Activated CD4-positive, alpha-beta T cell treated with anti-CD3 and anti-CD28 coated beads, Interleukin-10, Interleukin-2, amounts not matched to agents 100 ng/mL and 50 ng/mL, durations not matched to agents 16 hours and 8 hours (primary cell): ENCODE results near the gene ACP3.

Experiments used
- DNase-seq: peaks from one replicate; pipeline ENCODE4 v3.0.0-alpha.2; 2020

ACP3 gene

DNA sequence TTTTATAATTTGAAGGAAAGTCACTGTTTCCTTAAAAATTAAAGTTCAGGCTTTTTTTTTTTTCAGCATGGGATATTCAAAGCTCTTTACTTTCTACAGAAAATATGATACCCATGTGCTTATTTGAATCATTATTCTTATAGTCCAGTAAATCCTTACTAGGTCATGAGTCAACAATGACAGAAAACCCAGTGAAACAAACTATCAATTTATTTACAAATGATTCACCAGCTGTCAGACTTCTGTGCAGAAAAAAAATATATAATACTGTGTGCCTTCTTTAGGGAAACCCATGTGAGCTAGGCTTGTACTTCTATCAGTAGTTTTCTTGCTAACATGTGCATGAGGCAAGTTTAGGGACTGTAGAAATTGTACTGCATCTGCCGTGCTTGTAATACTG, 1.2 kb downstream of the ACP3 start:
- DNase-seq, result no peak

DNA sequence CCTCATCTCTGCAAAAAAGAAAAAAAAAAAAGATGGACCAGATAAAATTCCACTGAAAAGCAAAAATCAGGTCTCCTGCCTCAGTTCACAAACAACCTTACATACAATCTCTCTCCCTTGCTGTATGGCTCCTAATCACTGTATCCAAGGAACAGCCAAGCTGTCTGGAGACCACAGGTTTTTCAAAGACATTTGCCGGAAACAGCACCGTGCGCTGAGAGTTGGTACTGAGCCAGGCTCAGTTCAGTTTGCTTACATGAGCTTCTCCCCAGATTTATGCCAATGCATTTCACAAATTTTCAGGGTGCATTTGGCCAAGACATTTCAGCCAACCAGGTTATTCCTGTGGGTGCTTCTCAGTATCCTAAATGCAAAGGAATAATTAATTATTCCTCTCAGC, 4.1 kb downstream of the ACP3 start:
- DNase-seq, result no peak

DNA sequence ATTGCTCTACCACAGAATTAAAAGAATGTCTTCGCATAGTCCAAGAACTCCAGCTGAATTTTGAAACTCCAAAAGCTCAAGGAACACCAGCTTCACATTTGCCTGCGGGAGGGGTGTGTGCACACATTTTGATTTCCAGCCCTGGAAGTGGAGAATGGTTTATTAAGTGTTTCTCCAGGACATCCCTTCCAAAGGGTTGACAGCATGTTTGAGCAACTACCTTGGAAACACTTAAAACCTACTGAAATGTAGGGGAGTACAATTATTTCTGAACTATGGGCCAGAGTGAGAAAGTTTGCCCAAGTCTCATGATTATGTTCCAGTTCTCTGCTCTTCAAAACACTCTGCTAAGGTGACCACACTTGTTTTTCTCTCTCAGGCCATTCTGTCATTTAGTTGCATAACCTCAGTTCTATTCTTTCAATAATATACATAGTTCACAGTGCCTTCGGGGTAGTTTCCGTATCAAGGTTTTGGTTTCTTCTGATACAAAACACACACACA, 7.9 kb downstream of the ACP3 start:
- DNase-seq, result no peak

DNA sequence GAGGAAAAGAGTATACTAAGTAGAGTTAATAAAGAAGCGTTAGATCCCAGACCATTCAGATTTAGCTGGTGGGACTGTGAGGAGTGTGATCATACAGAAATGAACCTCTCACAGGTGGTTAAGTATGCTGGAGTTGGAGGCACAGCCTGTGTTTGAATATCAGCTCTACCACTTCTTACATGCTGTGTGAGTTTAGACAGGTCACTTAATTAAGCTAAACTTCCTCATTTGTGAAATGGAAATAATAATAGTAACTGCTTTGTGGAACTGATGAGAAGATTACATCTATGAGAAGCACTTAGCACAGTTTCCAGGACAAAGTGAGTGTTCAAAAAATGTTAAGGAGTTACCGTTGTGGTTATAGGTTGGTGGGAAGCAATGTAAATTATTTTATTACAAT, 8.4 kb downstream of the ACP3 start:
- DNase-seq, result no peak

DNA sequence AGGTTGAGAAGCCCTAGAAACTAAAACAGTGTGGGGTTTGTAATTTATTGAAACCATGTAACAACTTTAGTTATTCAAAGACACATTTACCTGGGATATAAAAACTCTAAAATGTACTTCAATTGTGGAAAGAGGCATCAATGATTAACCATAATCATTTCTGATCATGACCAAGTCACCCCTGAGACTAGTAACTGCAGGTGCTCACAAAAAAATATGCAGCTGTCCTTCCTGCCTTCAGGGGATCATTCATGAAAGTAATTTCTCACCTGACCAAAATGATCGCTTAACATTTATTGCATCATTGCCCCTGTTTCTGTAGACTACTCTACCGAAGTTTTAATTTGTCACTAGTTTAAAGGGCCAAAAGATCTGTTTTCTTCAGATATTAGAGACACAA, 9.0 kb downstream of the ACP3 start:
- DNase-seq, result no peak

DNA sequence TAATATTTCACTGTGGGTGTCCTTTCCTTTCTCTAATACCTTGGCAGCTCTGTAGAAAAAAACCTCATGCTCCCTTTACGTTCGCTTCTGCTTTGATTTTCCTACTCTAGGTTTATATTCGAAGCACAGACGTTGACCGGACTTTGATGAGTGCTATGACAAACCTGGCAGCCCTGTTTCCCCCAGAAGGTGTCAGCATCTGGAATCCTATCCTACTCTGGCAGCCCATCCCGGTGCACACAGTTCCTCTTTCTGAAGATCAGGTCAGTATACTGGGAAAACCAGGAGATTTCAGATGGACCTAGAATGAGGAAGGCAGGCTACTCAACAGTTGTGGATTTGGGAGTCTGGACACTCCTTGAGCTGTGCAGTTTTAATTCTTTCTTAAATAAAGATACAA, 14.9 kb downstream of the ACP3 start:
- DNase-seq, result no peak

DNA sequence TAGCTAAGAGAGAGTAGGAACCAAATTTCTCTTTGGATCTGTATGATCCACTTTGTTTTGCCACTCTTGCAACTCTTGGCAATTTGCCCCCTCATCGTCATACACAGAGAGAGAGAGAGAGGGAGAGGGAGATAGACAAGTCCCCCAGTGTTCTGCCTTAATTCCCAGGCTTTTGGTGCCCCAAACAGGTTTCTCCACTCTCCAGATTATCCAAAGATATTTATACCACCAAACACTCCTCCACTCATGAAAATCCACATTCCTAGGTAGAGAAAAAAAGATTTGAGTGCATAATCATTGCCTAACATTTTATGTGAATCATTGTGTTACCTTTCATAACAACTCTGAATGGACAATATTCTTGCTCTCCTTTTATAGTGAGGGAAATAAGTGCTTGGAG, 15.3 kb downstream of the ACP3 start:
- DNase-seq, result no peak

DNA sequence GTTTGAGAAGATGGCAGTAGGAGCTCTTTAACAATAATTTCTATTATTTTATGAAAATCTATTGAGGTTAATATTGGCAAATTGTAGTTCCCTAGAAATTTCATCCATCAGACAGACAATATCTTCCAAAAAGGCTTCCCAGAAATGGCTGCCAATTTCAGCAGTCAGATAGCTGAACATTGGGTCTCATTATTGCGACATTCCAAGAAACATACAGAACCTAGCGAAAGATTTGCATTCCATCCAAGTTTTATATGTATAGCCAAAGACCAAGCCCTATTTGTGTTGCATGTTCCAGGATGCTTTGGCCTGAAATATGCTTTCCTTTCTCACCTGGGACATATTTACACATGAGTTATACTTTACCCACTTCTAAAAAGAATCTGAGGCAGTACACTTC, 24.5 kb downstream of the ACP3 start:
- no peak for DNase-seq

DNA sequence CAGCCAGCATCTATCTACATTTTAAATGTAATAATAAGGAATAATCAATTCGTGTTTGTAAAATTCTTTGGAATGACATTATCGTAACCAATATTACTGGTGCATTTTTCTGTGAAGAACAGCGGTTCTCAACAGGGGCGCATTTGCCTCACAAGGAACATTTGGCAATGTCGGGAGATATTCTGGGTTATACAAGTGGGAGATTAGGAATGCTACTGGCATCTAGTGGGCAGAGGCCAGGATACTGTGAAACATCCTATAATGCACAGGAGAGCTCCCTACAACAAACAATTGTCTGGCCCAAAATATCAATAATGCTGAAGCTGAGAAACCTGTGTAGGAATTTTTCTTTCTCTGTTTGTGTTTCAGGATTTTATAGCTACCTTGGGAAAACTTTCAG, 25.0 kb downstream of the ACP3 start:
- no peak for DNase-seq

DNA sequence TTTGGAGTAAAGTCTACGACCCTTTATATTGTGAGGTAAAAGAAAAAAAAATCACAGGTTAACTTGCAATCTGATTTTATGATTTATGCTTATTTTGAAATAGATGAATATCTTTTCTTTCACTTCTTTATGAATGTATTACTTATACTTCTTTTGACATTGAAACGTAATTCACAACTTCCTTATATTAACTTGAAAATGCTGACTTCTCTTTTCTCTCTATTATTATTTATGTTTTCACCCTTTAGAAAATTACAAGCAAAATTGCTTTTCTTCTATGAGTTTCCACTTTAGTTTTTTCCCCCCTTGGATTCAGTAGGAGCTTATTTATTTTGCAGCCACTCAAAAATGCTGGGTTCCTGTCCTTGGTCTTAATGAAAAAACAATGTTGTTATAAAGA, 25.4 kb downstream of the ACP3 start:
- DNase-seq, result no peak

DNA sequence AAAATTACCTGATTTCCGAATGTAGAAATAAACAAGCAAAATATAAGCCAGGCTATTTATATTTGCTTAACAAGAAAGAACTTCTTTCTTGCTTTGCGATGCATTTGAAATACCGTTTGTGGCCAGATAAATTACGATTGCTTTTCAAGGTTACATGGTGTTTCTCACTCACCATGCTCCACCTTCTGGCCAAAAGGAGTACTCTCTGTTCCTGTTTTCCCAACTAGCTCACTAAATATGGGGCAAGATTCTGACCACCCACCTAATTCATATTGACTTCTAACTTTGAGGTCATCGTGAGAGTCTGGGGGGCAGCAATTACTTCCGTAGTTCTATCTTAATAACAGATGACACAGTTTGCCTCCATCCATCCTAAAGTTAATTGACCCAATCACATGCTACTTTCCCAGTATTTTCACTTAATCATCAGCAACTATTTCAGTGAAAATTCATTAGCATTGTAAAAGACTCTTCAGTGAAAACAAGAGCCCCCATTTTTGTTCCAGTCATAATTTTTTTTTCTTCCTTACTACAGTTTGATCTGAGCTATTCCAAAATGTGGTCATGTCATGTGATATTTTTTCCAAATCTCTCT, 25.9 kb downstream of the ACP3 start:
- DNase-seq, result peak; percentile 47

DNA sequence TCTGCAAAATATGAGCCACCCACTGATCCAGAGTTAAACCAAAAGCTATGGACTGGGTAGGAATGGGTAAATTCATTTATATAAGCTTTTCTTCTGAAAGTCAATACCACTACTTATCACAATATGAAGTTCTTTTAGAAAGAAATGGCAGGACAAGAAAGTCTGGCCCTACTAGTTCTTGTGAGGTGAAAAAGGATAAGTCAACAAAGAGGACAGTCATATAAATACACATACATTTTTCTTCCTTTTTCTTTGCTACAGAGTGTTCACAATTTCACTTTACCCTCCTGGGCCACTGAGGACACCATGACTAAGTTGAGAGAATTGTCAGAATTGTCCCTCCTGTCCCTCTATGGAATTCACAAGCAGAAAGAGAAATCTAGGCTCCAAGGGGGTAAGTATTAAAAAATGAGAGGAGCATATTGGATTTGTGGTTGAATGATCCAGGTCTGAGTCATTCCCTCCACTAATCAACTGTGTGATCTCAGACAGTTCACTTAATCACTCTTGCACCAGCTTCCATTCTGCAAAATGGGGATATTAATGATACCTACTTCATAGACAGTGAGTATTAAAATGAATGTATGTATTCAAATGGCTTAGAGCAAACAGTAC, 27.6 kb downstream of the ACP3 start:
- DNase-seq, result no peak

DNA sequence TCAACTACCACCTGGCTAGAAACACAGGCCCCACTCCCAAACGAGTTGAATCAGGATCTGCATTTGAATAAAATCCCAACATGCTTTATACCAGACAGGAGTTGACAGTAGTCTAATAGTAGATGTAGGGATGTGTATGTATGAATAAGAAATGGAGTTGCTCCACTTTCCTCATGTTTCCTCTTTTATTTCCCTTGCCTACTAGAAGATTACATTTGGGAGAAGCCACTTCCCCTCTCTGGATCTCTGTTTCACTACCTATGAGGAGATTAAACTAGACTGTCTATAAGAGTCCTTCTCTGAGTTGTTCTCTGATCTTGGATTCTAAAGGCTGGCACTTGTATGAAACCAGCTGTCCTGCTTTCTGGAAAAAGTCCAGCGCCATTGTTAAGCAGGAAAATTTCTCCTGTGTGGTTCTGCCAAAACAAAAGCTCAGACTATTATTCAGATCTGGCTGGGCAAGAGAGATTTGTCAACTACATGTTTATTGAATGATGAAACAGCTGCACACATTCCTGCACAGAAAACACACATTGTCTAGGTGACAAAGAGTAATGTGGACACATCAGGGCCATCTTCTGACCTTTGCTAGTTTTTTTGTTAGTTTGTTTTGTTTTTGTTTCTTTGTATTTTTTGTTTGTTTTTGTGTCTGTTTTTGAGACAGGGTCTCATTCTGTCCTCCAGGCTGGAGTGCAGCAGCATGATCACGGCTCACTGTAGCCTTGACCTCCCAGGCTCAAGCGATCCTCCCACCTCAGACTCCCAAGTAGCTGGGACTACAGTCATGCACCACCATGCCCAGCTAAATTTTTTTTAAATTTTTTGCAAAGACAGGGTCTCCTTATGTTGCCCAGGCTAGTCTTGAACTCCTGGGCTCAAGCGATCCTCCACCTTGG, 29.9 kb downstream of the ACP3 start:
- DNase-seq, result no peak

DNA sequence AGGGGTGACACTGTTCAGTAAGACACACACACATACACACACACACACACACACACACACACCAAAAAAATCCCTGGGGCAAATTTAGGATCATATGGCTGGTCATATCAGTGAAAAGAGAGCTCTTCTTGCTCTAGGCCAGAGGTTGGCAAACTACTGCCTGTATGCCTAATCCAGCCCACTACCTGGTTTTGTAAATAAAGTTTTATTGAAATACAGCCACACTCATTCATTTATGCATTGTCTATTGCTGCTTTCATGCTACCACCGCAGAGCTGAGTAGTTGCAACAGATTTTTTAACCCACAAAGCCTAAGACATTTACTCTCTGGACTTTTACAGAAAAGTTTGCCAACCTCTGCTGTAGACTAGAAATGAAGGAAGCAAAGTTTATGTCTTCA, 30.6 kb downstream of the ACP3 start:
- no peak for DNase-seq

DNA sequence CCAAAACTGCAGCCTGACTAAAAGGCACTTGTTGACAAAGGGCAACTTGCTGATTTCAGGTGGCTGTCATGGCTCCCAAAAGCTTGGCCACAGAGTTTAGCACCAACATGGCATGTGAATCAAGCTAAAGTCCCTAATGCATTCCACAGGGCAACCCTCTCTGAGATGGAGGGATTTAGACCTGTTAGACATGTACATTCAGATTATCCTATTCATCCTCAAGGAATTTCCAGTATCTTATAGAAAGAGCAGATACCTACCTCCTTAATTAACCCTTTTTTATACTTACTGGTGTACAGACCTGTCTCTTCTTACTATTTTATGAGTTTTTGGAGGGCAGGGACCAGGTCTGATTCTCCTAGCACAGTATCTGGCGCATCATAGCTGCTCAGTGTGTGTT, 31.3 kb downstream of the ACP3 start:
- no peak for DNase-seq

DNA sequence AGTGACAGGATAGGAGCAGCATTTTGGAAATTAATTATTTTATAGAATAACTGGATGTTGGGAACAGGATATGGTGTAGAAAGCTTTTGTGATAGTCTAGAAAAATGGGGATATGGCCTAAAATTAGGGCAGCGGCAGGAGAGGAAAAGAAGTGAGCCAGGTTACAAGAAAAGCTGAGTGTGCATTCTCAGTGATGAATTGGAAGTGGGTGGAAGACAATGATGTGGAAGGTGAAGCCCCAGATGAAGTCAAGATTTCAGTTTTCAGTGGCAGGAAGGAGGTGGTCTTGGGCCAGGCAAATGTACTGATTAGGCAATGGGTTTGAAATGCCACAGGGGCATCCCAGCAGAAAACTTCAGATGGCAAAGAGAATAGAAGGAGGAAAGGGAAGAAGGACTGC, 33.6 kb downstream of the ACP3 start:
- DNase-seq, result no peak

DNA sequence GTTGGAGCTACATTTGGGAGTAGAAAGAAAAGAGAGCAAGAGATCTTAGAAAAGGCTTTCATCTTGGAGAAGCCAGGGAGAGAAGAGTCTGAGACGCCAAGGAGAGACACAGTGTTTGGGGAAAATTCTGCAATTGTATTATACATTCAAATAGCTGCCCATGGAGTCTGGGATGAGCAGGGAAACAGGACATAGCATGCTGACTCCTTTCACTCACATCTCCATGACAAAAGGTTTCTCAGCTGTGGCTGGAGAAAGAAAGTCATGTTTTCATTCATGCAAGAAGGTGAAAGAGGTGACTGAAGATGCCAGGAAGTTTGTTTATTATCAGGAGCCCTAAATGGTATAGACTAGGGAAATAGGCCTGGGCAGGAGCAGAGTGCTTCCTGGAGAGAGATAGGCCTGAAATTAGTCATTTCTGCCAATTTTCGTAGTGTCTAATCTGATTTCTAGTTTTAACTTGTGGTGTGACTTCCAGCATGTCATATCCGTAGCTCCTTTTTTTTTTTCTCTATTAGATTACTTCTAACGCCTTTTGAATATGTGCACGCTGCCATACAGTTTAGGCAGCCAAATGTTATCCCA, 34.1 kb downstream of the ACP3 start:
- peak; percentile 62 for DNase-seq

DNA sequence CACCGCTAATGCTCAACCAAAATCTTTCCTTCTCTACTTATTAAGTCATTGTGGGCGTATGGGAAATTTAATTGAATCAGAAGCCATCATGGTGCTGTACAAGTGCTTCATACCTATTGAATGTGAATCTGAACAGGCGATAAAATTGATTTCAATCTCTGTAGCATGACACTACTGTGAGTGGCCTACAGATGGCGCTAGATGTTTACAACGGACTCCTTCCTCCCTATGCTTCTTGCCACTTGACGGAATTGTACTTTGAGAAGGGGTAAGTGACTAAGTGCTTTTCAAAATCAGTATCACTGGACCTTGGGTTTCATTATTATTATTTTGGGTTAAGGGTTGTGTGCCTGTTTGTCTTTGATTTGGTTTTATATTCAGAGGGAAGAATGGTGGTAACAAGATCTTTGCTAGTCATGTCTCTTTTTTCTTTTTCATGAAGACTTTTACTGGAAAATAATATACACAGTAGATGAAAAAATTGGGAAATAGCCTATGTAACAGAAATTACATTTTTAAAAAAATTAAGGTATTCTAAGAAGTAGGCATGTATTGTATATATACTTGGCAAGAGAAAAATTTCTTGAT, 35.4 kb downstream of the ACP3 start:
- peak; percentile 82 for DNase-seq

DNA sequence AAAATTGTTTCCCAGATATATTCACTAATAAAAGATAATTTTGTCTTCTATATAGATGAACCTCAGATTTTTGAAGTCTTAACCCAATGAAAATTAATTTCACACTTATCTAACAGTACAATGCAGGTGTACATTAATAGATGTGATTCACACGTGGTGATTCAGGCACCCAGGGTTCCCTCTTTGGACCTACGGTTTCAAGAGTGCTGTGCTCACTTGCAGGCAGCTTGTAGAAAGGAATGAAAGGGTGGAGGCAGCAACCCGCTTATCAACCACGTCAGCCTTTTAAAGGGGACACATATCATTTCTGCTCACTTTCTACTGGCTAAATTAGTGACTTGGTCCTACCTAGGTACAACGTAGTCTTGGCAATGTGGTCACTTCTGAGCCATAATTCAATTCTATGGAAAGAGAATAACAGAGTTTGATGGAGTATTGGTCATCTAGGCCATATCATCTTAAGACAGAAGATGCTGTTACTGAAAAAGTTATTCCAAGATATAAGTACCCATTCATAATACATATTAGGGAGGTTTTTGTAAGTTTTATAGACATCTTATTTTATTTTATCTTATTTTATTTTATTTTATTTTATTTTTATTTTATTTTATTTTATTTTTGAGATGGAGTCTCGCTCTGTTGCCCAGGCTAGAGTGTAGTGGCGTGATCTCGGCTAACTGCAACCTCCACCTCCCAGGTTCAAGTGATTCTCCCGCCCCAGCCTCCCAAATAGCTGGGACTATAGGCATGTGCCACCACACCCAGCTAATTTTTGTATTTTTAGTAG, 37.9 kb downstream of the ACP3 start:
- no peak for DNase-seq

DNA sequence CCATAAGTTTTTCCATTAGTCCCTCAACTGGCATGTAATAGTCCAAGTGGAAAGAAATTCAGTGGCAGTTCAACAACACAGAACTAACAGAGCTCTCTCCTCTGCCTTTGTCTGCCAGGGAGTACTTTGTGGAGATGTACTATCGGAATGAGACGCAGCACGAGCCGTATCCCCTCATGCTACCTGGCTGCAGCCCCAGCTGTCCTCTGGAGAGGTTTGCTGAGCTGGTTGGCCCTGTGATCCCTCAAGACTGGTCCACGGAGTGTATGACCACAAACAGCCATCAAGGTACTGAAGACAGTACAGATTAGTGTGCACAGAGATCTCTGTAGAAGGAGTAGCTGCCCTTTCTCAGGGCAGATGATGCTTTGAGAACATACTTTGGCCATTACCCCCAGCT, 39.4 kb downstream of the ACP3 start:
- DNase-seq, result no peak

DNA sequence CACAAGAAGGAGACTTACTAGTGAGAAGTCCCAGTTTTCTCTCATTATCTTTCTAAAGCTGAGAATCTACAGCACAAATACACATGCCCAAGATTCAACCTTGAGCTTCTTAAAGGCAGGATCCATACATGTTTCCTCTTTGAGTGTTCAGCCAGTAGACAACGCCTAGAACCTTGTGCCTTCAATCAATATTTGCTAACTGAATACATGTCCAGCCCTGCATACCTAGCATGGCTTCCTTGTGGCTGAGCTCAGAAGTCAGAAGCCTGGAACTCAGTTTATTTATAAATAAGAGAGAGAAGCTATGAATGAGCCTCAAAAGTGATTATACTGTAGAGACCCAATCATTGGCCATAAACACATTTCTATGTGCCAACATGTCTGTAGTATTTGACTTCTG, 43.5 kb downstream of the ACP3 start:
- DNase-seq, result no peak

DNA sequence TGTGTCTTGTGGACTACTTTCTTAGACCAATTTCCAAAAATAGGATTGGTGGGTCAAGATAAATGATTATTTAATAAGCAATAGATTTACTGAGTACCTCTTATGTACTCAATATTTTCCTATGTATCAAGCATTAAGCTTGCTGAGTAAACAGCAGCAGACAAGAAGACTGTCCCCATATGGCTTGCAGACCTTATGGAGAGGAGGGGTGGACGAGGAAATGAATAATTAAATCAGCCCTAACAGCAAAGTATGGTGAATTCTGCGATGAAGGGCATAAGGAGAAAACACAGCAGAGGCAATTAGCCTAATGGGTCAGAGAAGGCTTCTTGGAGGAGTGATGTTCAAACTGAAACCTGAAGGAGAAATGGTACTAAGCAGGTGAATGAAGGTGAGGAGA, 45.1 kb downstream of the ACP3 start:
- DNase-seq, result no peak

DNA sequence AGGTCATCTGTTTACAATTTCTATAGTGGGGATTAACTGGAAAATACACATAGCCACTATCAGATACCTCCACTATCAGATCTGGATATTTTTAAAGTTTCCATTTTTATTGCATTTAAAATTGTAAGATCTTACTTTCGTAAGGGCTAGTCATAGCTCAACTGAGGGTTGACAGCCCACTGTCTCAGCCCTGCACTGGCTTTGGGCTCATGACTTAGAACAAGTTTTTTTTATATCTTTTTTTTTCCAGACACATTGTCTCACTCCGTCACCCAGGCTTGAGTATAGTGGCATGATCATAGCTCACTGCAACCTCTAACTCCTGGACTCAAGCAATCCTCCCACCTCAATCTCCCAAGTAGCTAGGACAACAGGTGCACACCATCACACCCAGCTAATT, 51.3 kb downstream of the ACP3 start:
- no peak for DNase-seq
